ENCODE results near the gene ERRFI1. TPM values are rescaled to one million over a fixed set of nuclear protein-coding genes. Genes with fewer than 3 reads are reported as not detected.
A peak's percentile ranks its signal among the peaks of the same experiment; 100 is the strongest.
"Not testable (repeated sequence)": the region's sequence is repeated elsewhere in the genome, so short reads cannot be mapped to it uniquely, and the experiment has no call there.

The ERRFI1 gene, protein sequence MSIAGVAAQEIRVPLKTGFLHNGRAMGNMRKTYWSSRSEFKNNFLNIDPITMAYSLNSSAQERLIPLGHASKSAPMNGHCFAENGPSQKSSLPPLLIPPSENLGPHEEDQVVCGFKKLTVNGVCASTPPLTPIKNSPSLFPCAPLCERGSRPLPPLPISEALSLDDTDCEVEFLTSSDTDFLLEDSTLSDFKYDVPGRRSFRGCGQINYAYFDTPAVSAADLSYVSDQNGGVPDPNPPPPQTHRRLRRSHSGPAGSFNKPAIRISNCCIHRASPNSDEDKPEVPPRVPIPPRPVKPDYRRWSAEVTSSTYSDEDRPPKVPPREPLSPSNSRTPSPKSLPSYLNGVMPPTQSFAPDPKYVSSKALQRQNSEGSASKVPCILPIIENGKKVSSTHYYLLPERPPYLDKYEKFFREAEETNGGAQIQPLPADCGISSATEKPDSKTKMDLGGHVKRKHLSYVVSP
- total RNA-seq: 100 to 1,000 TPM; 108 to 313 (median 204) TPM

DNA sequence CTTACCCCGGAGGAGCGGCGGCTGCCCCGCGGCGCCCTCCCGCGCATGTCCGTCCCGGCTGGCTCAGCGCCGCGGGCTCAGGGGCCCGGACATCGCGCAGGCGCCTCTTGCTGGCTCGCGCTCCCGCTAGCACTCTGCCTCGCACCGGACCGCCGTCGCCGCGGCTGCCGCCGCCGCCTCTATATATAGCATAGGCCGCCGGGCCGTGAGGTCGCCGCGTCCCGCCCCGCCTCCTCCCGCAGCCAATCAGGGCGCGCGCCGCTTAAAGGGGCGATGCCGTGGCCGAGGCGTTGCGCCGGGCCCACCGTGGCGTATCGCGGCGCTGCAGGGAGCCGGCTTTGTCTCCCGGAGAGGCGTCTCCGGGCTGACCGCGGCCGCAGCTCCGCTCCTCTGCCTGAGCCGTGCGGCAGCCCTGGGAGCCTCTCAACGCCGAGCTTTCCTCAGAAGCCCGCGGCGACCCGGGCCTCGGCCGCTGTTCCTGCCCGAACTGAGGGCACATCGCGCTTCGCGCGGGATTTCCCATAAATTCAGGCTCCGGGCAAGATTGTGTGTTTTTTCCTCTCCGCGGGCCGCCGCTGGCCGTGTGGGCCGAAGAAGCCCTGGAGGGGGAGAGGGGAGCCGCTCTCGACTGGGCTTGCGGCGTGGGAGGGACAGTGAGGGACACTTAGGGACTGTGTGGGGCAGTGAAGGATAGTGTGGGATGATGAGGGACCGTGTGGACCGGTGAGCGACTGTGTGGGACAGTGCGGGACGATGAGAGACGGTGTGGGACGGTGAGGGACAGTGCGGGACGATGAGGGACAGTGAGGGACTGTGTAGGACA is at the start of gene ERRFI1:
Gene ERRFI1, minus strand, starts transcription at position 157 of the 823 bp plus-strand sequence. CDS start 10,690 bp downstream, outside the sequence.
- TF ChIP-seq, protein P1, sequence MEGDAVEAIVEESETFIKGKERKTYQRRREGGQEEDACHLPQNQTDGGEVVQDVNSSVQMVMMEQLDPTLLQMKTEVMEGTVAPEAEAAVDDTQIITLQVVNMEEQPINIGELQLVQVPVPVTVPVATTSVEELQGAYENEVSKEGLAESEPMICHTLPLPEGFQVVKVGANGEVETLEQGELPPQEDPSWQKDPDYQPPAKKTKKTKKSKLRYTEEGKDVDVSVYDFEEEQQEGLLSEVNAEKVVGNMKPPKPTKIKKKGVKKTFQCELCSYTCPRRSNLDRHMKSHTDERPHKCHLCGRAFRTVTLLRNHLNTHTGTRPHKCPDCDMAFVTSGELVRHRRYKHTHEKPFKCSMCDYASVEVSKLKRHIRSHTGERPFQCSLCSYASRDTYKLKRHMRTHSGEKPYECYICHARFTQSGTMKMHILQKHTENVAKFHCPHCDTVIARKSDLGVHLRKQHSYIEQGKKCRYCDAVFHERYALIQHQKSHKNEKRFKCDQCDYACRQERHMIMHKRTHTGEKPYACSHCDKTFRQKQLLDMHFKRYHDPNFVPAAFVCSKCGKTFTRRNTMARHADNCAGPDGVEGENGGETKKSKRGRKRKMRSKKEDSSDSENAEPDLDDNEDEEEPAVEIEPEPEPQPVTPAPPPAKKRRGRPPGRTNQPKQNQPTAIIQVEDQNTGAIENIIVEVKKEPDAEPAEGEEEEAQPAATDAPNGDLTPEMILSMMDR (IDR thresholded peaks at IDR 0.05): no peak
- ATAC-seq (ENCODE audit: low FRiP score): peak; percentile 79
- peak; percentile 87 for DNase-seq (ENCODE audit: low spot score)

DNA sequence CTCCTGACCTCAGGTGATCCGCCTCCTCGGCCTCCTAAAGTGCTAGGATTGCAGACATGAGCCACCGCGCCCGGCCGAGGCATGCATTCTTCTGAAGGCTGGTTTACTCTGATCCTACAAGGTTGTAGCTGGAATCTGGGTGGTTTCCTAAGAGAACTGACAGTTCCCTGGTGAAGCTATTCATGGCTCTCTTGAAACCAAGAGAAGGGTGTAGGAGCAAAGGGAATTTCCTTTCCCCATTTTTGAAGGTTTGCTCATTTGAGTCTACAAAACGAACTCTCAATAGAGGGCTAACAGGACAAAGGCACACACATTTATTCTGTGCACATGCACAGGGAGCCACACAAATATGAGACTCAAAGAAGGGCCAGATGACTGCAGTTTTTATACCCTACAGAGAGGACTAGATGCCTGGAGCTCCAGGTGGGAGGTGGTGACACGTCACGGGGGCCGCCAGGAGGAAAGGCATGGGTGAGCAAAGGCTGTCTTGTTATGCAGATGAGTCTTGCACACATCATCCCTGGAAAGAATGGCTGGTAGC is 49.5 kb upstream of the ERRFI1 start:
- ATAC-seq (ENCODE audit: low FRiP score): no peak
- no peak for DNase-seq (ENCODE audit: low spot score)
- TF ChIP-seq, protein P1 (IDR thresholded peaks at IDR 0.05): no peak

DNA sequence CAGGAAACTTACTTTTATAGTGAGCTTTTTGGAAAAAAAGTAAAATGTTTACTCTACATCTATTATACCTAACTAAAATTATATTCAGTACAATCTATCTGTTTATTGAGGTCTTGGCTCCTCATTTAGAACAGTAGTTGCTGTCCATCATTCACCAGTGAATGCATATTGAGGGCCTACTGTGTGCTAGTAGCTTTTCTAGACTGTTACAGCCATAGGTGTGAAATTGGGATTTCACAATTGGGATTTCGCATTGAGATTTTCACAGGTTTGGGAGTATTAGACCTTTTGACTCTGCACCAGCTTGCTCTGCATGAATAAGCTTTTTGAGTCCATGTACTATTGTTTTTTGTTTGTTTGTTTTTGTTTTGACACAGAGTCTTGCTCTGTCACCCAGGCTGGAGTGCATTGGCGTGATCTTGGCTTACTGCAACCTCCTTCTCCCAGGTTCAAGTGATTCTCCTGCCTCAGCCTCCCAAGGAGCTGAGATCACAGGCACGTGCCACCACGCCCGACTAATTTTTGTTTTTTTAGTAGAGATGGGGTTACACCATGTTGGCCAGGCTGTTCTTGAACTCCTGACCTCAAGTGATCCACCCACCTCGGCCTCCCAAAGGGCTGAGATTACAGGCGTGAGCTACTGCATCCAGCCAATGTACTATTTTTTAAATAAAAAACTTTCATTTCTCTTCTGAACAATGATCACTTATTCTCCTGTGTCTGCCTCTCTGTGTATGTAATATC is 47.2 kb upstream of the ERRFI1 start:
- TF ChIP-seq, protein P1 (IDR thresholded peaks at IDR 0.05): no peak
- DNase-seq (ENCODE audit: low spot score) (no peak), ATAC-seq (ENCODE audit: low FRiP score) (no peak)

DNA sequence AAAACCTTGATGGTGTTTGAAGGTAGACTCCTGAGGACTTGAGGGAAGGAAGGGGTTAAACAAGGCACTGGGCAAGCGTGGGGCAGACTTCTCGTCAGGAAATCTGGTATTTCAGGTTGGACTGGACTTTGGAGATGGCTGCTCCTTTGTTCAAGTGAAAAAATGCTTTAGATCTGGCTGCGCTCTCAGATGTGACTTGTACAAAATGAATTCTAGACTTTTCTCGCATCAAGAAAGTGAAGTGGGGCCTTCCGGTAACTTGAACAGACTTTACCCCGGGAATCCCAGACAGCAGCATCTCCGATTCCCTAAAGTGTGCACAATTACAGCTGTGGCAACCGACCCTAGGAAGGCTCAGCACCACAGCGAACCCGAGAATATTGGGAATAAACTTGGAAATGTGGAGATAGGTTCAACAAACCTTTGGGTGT is 44.3 kb upstream of the ERRFI1 start:
- no peak for ATAC-seq (ENCODE audit: low FRiP score)

DNA sequence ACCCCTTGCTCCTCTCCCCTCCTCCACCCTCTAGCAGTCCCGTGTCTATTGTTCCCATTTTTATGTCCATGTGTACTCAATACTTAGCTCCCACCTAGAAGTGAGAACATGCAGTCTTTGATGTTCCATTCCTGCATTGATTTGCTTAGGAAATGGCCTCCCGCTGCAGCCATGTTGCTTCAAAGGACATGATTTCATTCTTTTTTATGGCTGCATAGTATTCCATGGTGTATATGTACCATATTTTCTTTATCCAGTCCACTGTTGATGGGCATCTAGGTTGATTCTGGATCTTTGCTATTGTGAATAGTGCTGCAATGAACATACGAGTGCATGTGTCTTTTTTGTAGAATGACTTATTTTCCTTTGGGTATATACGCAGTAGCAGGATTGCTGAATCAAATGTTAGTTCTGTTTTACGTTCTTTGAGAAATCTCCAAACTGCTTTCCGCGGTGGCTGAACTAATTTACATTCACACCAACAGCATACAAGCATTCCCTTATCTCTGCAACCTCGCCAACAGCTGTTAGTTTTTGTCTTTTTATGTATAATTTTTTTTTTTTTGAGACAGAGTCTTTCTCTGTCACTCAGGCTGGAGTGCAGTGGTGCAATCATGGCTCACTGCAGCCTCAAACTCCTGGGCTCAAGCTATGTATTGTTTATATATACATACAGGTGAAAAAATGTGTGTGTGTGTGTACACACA is 43.7 kb upstream of the ERRFI1 start:
- ATAC-seq (ENCODE audit: low FRiP score); DNase-seq (ENCODE audit: low spot score): not testable (repeated sequence)

More for the DNA sequence above, 44.3 kb upstream of the ERRFI1 start:
- no peak for DNase-seq (ENCODE audit: low spot score)
- TF ChIP-seq, protein P1 (IDR thresholded peaks at IDR 0.05): no peak

DNA sequence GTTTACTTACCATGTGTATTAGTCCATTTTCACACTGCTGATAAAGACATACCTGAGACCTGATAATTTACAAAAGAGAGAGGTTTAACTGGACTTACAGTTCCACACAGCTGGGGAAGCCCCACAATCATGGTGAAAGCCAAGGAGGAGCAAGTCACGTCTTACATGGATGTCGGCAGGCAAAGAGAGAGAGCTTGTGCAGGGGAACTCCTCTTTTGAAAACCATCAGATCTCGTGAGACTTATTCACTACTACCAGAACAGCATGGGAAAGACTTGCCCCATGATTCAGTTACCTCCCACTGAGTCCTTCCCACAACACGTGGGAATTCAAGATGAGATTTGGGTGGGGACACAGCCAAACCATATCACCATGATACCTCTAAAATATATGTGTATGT is 39.3 kb upstream of the ERRFI1 start:
- ATAC-seq (ENCODE audit: low FRiP score) (no peak), DNase-seq (ENCODE audit: low spot score) (no peak)
- TF ChIP-seq, protein P1 (IDR thresholded peaks at IDR 0.05): no peak
